OCI-LY7 (cell line): ENCODE measurements around the gene RXFP1.

ENCODE experiments used
- EZH2phosphoT487 ChIP-seq: fragments of 200-600 bp; sonication (generic); IDR thresholded peaks from 2 replicates; pipeline ENCODE4 v1.6.1; 2018; ENCODE audit warnings: low read depth, borderline replicate concordance, mild to moderate bottlenecking, mixed run types, antibody characterized with exemption, low read length, moderate library complexity, mixed read lengths
- TF ChIP-seq, protein P1 (sequence below): fragments of 200-600 bp; sonication (generic); conservative IDR thresholded peaks from 2 replicates; pipeline ENCODE4 v1.5.1; 2014; ENCODE audit warnings: mild to moderate bottlenecking, antibody characterized with exemption, low read length, moderate library complexity, mixed read lengths

DNA sequence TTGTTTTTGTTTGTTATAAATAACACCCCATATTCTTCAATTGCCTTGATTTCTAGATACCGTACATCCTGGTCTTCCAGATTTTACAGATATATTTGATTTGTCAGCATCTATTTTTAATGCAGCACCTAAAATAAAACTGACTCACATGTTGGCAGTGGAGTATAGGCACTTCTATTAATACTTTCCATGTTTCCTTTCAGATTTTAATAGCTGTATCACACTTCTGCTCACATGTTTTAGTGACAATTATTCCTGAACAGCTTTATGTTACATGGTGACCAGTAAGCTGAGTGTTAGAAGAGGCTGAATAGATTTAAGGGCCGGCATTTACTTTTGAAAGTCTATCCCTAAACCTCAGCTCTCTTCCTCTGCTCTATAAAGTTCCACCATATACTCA, 103.9 kb downstream of the RXFP1 start:
- TF ChIP-seq, protein P1, sequence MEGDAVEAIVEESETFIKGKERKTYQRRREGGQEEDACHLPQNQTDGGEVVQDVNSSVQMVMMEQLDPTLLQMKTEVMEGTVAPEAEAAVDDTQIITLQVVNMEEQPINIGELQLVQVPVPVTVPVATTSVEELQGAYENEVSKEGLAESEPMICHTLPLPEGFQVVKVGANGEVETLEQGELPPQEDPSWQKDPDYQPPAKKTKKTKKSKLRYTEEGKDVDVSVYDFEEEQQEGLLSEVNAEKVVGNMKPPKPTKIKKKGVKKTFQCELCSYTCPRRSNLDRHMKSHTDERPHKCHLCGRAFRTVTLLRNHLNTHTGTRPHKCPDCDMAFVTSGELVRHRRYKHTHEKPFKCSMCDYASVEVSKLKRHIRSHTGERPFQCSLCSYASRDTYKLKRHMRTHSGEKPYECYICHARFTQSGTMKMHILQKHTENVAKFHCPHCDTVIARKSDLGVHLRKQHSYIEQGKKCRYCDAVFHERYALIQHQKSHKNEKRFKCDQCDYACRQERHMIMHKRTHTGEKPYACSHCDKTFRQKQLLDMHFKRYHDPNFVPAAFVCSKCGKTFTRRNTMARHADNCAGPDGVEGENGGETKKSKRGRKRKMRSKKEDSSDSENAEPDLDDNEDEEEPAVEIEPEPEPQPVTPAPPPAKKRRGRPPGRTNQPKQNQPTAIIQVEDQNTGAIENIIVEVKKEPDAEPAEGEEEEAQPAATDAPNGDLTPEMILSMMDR: no peak
- no peak for TF ChIP-seq EZH2phosphoT487
